ENCODE data around the gene GHRL. TPM values are rescaled to one million over a fixed set of nuclear protein-coding genes. Genes with fewer than 3 reads are reported as not detected.

The GHRL gene
- total and polyA plus RNA-seq, 2 donors (not counting 3 experiments of a cell fraction or from before 2014, with no cell fraction given), result not detected

- no peak for TF ChIP-seq POLR2AphosphoS5 (IDR thresholded peaks at IDR 0.05; ENCODE audit: insufficient read depth, low read depth, low read length)
- no peak for TF ChIP-seq MYC (IDR thresholded peaks at IDR 0.05; ENCODE audit: low read depth, low read length)
- no peak for TF ChIP-seq FOS (IDR thresholded peaks at IDR 0.05; ENCODE audit: borderline replicate concordance, insufficient read depth, low read length)
- TF ChIP-seq MAX (IDR thresholded peaks at IDR 0.05; ENCODE audit: insufficient read depth, insufficient read length), result no peak
- TF ChIP-seq EZH2 (IDR thresholded peaks at IDR 0.05; ENCODE audit: borderline replicate concordance, low read depth, low read length, severe bottlenecking), result no peak
- ChIA-PET POLR2A (interaction anchor here (1.2 kb wide), 1 partner anchor 10 kb away, joined by 8 read pairs; the partner anchor contains the start of gene SEC13), CTCF (interaction anchor here (1.4 kb wide), 1 partner anchor 364 kb away, joined by 8 read pairs; no protein-coding TSS in a partner anchor)
- Histone ChIP-seq H3K9me3 (replicated peaks; ENCODE audit: control insufficient read depth, insufficient read depth, low read length) (no peaks in the 10 kb centered on the region), H3K27me3 (ENCODE audit: control insufficient read depth in 2 of 2, insufficient read depth in 2 of 2, low read length in 2 of 2) (no peaks in the 10 kb centered on the region), H3K9me1 (replicated peaks; ENCODE audit: control insufficient read depth, extremely low read depth, insufficient read depth, low read length) (no peaks in the 10 kb centered on the region), H3K4me3 (replicated peaks in 1 of 3; ENCODE audit: insufficient read depth in 1 of 3, low read depth in 1 of 3, low read length in 3 of 3) (no peak overlapping the region), H3K4me2 (ENCODE audit: insufficient read depth, low read length) (no peak overlapping the region), H2AFZ (ENCODE audit: low read depth, low read length) (no peak overlapping the region), H3K9ac (replicated peaks; ENCODE audit: extremely low read depth, insufficient read depth, low read length) (no peak overlapping the region), H3K79me2 (ENCODE audit: control insufficient read depth, insufficient read depth, low read length) (peaks cover 5% of the 10 kb centered on the region), H4K20me1 (replicated peaks; ENCODE audit: control insufficient read depth, extremely low read depth, insufficient read depth, low read length) (no peaks in the 10 kb centered on the region), H3K4me1 (ENCODE audit: control insufficient read depth, extremely low read depth, insufficient read depth, low read length) (peaks cover 48% of the 10 kb centered on the region), H3K27ac (ENCODE audit: insufficient read depth, low read depth, low read length) (peak overlapping the region; percentile 73), H3K36me3 (ENCODE audit: control insufficient read depth in 2 of 2, extremely low read depth in 1 of 2, insufficient read depth in 2 of 2, low read length in 2 of 2) (peaks cover 27 to 29% of the 10 kb centered on the region in 2 experiments)
- BruUV-seq (replicated peaks), result no TSS peak
- dilution Hi-C loops (cut with MboI; ENCODE audit: extremely low pct_ligation_motif_present, low sequenced_read_pairs), result no loop called here
- intact Hi-C loops (cut with micrococcal nuclease), result loop anchor here (5.0 kb wide), 1 partner anchor 63 kb away; the partner anchor contains the start of gene TATDN2
- DNase-seq (ENCODE audit: low read depth, low spot score) (no peak), FAIRE-seq (no peak)
These were observed 17.8 kb upstream of the GHRL start for GRCh38 chr3:10310578-10310977.

- no peak overlapping the region for H3K4me3 ChIP-seq (replicated peaks in 1 of 3; ENCODE audit: insufficient read depth in 1 of 3, low read depth in 1 of 3, low read length in 3 of 3)
- peaks cover 31% of the 10 kb centered on the region in 2 experiments for H3K36me3 ChIP-seq (ENCODE audit: control insufficient read depth in 2 of 2, extremely low read depth in 1 of 2, insufficient read depth in 2 of 2, low read length in 2 of 2)
- no peaks in the 10 kb centered on the region for H3K9me1 ChIP-seq (replicated peaks; ENCODE audit: control insufficient read depth, extremely low read depth, insufficient read depth, low read length)
- H4K20me1 ChIP-seq (replicated peaks; ENCODE audit: control insufficient read depth, extremely low read depth, insufficient read depth, low read length), result no peaks in the 10 kb centered on the region
- dilution Hi-C loops (cut with MboI; ENCODE audit: extremely low pct_ligation_motif_present, low sequenced_read_pairs), result no loop called here
- POLR2A ChIA-PET, result interaction anchor here (0.9 to 1.2 kb wide), 3 partner anchors 9 to 363 kb away, joined by 3 to 8 read pairs (median 3); partner anchors contain the start of gene SEC13
- peak; percentile 81 for DNase-seq (ENCODE audit: low read depth, low spot score)
- no peaks in the 10 kb centered on the region for H3K9me3 ChIP-seq (replicated peaks; ENCODE audit: control insufficient read depth, insufficient read depth, low read length)
- peaks cover 48% of the 10 kb centered on the region for H3K4me1 ChIP-seq (ENCODE audit: control insufficient read depth, extremely low read depth, insufficient read depth, low read length)
- H3K27me3 ChIP-seq (ENCODE audit: control insufficient read depth in 2 of 2, insufficient read depth in 2 of 2, low read length in 2 of 2), result no peaks in the 10 kb centered on the region
- TF ChIP-seq MAX (IDR thresholded peaks at IDR 0.05; ENCODE audit: insufficient read depth, insufficient read length) (no peak), EZH2 (IDR thresholded peaks at IDR 0.05; ENCODE audit: borderline replicate concordance, low read depth, low read length, severe bottlenecking) (no peak), POLR2AphosphoS5 (IDR thresholded peaks at IDR 0.05; ENCODE audit: insufficient read depth, low read depth, low read length) (peak; percentile 73), CTCF (IDR thresholded peaks at IDR 0.05; ENCODE audit: extremely low read depth in 1 of 2, insufficient read depth in 1 of 2, low read depth in 1 of 2, low read length in 2 of 2) (no peak), FOS (IDR thresholded peaks at IDR 0.05; ENCODE audit: borderline replicate concordance, insufficient read depth, low read length) (peak; percentile 59), GATA2 (IDR thresholded peaks at IDR 0.05; ENCODE audit: insufficient read depth, insufficient read length, low read depth, low read length) (peak; percentile 94), POLR2A (IDR thresholded peaks at IDR 0.05; ENCODE audit: low read depth, low read length) (no peak), JUN (IDR thresholded peaks at IDR 0.05; ENCODE audit: borderline replicate concordance, insufficient read depth, insufficient read length, low read depth) (peak; percentile 47), MYC (IDR thresholded peaks at IDR 0.05; ENCODE audit: low read depth, low read length) (peak; percentile 17)
- CTCF ChIA-PET, result interaction anchor here (0.6 to 1.4 kb wide), 7 partner anchors 8 to 363 kb away, joined by 3 to 11 read pairs (median 3); partner anchors contain the start of genes GHRL and SEC13
- H3K9ac ChIP-seq (replicated peaks; ENCODE audit: extremely low read depth, insufficient read depth, low read length), result peak overlapping the region; percentile 31
- BruUV-seq (replicated peaks), result no TSS peak
- intact Hi-C loops (cut with micrococcal nuclease), result loop anchor here (1.0 to 5.0 kb wide), 2 partner anchors 12 to 62 kb away; partner anchors contain the start of genes SEC13 and TATDN2
- no peak overlapping the region for H2AFZ ChIP-seq (ENCODE audit: low read depth, low read length)
- peak; percentile 98 for FAIRE-seq
- peaks cover 3% of the 10 kb centered on the region for H3K79me2 ChIP-seq (ENCODE audit: control insufficient read depth, insufficient read depth, low read length)
- H3K4me2 ChIP-seq (ENCODE audit: insufficient read depth, low read length), result peak overlapping the region; percentile 47
- peak overlapping the region; percentile 73 for H3K27ac ChIP-seq (ENCODE audit: insufficient read depth, low read depth, low read length)
These were observed 17.0 kb upstream of the GHRL start for GRCh38 chr3:10309736-10310135.

Measured in endothelial cell of umbilical vein (primary cell).